Measurements from ENCODE around the gene SIN3A. TPM values are rescaled to one million over a fixed set of nuclear protein-coding genes. Genes with fewer than 3 reads are reported as not detected.

Gene SIN3A
- total and polyA plus RNA-seq, 2 donors from 2014 or later, result 9.2 to 74.3 TPM

- H3K9ac ChIP-seq (ENCODE audit: low read length in 3 of 3), result peak overlapping the region in 1 of 3 donors; percentile 90
Observed at GRCh38 chr15:75456710-75457109, 5.2 kb upstream of the SIN3A start.

GRCh38 chr15:75455982-75456531 is 4.6 kb upstream of the SIN3A start:
- DNase-seq, result no peak
- no peak for FAIRE-seq
- intact Hi-C loops (cut with DNase I), result no loop called here

More at GRCh38 chr15:75456710-75457109, 5.2 kb upstream of the SIN3A start:
- TF ChIP-seq CTCF (IDR thresholded peaks at IDR 0.05; ENCODE audit: borderline replicate concordance, extremely low read depth, insufficient read depth), result no peak
- Histone ChIP-seq H3K4me1 (ENCODE audit: control insufficient read depth in 2 of 3, insufficient read depth in 2 of 3, low read depth in 1 of 3, low read length in 3 of 3) (peaks cover 0 to 12% (median 5%) of the 10 kb centered on the region in 3 donors), H3K4me3 (ENCODE audit: low read length in 3 of 3) (peak overlapping the region in 1 of 3 donors; percentile 96), H3K36me3 (ENCODE audit: control insufficient read depth in 2 of 3, insufficient read depth in 3 of 3, low read length in 3 of 3) (no peaks in the 10 kb centered on the region), H3K27me3 (ENCODE audit: control insufficient read depth, insufficient read depth, low read length) (no peaks in the 10 kb centered on the region), H3K27ac (ENCODE audit: low read depth in 2 of 2, low read length in 2 of 2) (no peak overlapping the region), H3K9me3 (ENCODE audit: control insufficient read depth in 2 of 3, insufficient read depth in 1 of 3, low read length in 3 of 3) (no peaks in the 10 kb centered on the region)
- intact Hi-C loops (cut with DNase I), result no loop called here
- FAIRE-seq, result no peak
- no peak for DNase-seq

GRCh38 chr15:75455424-75455981 is 4.0 kb upstream of the SIN3A start:
- no peak for FAIRE-seq
- intact Hi-C loops (cut with DNase I), result no loop called here
- no peaks in the 10 kb centered on the region for H3K27me3 ChIP-seq (ENCODE audit: control insufficient read depth, insufficient read depth, low read length)
- H3K36me3 ChIP-seq (ENCODE audit: control insufficient read depth in 2 of 3, insufficient read depth in 3 of 3, low read length in 3 of 3), result no peaks in the 10 kb centered on the region
- H3K4me1 ChIP-seq (ENCODE audit: control insufficient read depth in 2 of 3, insufficient read depth in 2 of 3, low read depth in 1 of 3, low read length in 3 of 3), result peaks cover 0 to 11% (median 5%) of the 10 kb centered on the region in 3 donors
- peak overlapping the region; percentile 95 to 97 for H3K27ac ChIP-seq (ENCODE audit: low read depth in 2 of 2, low read length in 2 of 2)
- no peak for TF ChIP-seq CTCF (IDR thresholded peaks at IDR 0.05; ENCODE audit: borderline replicate concordance, extremely low read depth, insufficient read depth)
- H3K9me3 ChIP-seq (ENCODE audit: control insufficient read depth in 2 of 3, insufficient read depth in 1 of 3, low read length in 3 of 3), result no peaks in the 10 kb centered on the region
- peak; percentile 91 to 96 (median 95) for DNase-seq
- H3K9ac ChIP-seq (ENCODE audit: low read length in 3 of 3), result peak overlapping the region; percentile 53 to 90 (median 65)
- H3K4me3 ChIP-seq (ENCODE audit: low read length in 3 of 3), result peak overlapping the region; percentile 74 to 96 (median 81)

More at GRCh38 chr15:75455982-75456531, 4.6 kb upstream of the SIN3A start:
- TF ChIP-seq CTCF (IDR thresholded peaks at IDR 0.05; ENCODE audit: borderline replicate concordance, extremely low read depth, insufficient read depth), result no peak
- Histone ChIP-seq H3K4me3 (ENCODE audit: low read length in 3 of 3) (peak overlapping the region; percentile 74 to 96 (median 81)), H3K36me3 (ENCODE audit: control insufficient read depth in 2 of 3, insufficient read depth in 3 of 3, low read length in 3 of 3) (no peaks in the 10 kb centered on the region), H3K27ac (ENCODE audit: low read depth in 2 of 2, low read length in 2 of 2) (peak overlapping the region; percentile 89 to 97), H3K4me1 (ENCODE audit: control insufficient read depth in 2 of 3, insufficient read depth in 2 of 3, low read depth in 1 of 3, low read length in 3 of 3) (peaks cover 0 to 12% (median 5%) of the 10 kb centered on the region in 3 donors), H3K9me3 (ENCODE audit: control insufficient read depth in 2 of 3, insufficient read depth in 1 of 3, low read length in 3 of 3) (no peaks in the 10 kb centered on the region), H3K9ac (ENCODE audit: low read length in 3 of 3) (peak overlapping the region; percentile 18 to 90 (median 65)), H3K27me3 (ENCODE audit: control insufficient read depth, insufficient read depth, low read length) (no peaks in the 10 kb centered on the region)
